Activated naive CD4-positive, alpha-beta T cell (primary cell): ENCODE results near the gene DSCAML1.

Experiments
- DNase-seq, 4 experiments: peaks; one replicate each; lab custom pipeline; 2025; lab: John Stamatoyannopoulos, UW

Gene DSCAML1

DNA sequence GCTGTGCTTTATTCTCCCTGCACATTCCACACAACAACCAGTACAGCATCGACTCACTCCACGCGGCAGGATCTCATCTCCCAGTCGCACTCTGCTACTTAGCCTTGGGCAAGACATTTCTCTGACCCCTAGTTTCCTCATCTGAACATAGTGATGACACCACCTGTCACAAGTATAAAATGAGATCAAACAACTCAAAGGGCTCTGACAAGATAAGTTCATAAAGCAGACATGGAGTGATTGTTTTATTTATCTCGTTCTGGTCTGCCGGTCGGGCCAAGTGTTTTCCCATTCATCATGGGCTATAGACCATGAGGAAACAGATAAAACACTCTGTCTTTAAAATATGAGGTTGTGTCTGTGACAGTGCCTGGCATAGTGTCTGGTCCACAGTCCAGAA is 35.0 kb downstream of the DSCAML1 start:
- DNase-seq: no peak

DNA sequence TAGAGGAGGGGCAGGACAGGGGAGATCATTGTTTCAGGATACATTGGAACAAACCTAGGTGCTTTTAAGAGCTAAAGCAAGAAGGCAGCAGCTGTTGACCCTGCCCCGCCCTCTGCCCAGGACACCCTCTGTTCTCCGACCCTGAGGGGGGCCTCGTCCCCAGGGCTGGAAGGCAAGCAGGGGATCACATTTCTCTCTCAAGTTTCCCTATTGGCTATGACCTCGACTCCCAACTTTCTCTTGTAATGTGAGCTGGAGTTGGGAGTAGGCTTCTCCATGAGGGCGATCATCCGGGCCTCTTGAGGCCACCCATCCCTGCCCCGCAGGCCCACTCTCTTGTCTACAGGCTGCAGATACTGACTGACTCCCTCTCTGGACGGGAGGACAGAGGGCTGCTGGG is 37.7 kb downstream of the DSCAML1 start:
- no peak for DNase-seq

DNA sequence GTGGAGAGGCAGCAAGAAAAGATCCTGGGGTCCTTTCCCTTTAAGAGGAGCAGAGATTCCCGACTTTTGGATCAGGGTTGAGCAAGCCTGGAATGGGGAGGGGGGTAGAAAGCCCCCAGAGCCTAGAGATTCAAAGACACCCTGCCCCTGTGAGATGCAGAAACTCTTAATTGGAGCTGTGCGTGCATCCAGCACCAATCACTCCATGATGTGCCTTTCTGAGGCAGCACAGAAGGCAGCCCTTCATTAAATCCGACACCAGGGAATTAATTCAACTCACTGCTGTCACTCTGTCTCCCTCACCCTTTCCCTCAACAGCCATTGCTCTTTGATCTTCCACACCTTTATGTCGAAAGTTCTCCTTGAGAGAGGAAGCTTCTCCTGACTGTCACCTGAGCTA is 43.0 kb downstream of the DSCAML1 start:
- DNase-seq: no peak

DNA sequence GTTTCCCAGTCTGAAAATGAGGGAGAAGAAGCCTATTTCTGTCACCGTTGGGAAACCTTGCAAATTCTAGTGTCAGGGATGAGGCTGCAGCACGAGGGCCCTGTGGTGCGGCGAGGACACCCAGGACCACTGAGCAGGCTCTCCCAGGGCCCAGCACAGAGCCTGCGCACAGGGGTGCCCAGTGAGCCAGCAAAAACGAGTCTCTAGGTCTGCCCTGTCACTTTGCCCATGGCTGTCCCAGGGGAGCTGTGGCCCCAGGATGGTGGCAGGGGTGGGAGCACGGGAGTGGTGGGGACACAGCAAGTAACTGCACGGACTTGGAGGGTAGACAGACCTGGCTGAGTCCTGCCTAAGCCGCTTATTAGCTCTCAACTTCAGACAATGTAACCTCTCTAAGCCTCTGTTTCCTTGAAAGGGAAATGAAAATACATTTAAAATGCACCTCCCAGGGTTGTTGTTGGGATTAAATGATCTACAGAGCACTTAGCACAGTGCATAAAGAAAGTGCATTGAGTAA is 44.2 kb downstream of the DSCAML1 start:
- no peak for DNase-seq

DNA sequence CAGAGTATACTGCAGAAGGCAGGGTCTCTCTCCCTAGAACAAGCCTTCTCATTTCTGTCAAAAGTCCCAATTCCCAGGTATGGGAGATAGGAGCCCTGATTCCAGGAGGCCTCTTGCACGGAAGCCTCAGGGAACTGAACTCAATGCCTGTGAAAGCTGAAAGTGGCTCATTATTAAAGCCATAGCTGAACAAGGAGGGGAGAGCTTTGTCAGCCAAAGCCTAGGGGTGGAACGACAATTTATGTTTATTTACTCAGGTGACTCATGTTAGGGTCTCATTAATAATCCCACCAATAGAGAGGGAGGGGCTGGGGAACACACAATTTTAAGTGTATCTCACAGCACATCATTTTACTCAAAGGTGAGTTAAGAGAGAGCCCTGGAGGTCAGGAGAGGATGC is 44.9 kb downstream of the DSCAML1 start:
- DNase-seq: no peak

DNA sequence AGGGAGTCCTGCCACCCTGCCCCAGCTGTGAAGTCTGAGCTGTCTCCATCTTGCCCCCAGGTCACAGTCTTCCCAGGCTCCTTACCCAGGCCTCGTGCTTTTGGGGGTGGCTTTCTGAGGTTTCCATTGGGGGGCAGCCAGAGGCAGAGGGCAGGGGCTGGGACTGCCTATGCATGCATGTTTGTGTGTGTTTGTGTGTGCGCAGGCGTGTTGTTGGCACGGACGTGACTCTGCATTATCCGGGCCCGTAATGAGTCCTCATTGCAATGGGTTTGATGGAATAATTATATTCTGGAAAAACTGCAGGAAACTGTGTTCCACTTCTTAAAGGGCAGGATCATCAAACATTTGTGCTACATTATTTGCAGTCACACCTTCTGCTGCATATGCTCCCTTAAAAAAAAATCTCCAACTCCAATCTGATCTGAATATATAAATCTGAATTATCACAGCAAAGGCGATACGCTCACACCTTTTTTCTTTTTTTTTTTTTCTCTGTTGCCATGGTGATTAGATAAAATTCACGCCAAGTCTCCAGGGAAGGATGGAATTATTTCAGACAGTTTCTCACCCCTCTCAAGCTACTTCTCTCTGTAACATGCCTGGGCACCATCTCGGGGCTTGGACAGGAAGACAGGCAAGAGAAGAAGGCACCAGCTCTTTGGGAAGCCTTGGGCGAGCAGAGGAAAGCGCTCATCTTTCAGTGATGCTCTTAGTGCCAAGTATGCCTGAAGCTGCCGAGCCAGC is 45.9 kb downstream of the DSCAML1 start:
- DNase-seq: no peak

DNA sequence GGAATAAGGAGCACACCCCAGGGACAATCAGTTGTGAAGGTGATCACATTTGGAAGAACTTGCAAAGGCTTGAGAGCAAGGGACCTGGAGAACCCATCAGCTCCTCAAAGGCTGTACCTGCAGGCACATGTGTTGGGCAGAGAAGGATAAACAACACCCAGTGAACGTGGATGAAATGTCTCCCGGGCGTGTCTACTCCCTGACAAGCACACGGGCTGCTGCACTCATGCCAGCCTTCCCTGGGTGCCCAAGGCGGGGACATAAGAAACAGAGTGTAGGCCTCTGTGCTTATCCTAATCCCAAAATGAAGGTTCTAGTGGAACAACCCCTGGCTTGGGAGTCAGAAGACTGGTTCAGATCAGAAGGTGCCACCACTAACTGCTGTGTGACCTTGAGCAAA is 46.7 kb downstream of the DSCAML1 start:
- no peak for DNase-seq

DNA sequence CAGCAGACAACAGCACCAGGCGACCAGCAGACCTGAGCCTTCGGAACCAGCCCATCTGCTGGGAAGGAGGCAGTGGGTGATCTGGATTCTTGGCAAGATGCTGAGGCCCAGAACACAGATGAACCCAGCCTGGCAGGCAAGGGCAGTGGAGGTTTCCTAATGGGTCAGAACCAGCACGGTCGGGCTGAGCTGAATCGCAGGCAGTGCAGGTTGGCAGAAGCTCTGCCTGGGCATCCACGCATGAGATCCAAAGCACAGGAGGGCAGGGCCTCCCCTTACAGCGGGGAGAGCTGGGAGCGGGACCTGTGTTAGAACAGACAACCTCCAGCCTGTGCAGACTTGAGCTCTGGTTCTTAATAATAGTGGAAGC is 47.5 kb downstream of the DSCAML1 start:
- DNase-seq: no peak

DNA sequence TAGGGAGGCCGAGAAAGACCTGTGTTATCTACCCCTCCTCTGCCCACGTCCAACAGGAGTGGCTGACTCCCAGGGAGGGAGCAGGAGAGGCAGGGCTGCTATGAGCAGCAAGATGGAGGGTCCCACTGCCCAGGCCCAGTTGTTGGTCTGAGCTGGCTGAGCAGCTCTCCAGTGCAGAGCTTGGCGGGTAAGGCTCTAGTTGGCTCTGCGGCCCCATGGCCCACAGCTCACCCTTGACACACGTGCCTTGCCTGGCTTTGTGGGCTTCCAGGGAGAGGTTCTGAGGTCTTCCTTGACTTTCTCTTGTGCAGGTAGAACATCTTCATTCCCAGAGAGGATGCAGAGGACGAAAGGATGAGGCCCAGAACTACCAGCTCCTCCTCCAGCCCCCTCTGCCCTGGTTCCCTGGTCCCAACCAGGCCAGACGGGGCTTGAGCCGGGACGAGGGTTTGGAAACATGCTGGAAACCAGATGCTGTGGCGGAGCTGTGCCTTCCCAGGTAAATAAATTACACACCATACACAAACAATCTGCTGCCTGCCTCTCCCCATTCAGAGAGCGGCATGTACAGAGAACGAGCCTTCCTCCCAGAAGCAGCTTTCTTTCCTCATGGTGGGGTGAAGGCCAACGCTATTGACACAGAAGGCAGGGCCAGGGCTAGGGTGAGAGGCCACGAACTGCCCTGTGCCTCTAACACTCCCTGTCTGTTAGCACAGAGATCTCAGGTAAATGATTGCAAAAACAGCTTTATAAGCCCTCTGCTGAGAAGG is 48.1 kb downstream of the DSCAML1 start:
- DNase-seq: no peak

DNA sequence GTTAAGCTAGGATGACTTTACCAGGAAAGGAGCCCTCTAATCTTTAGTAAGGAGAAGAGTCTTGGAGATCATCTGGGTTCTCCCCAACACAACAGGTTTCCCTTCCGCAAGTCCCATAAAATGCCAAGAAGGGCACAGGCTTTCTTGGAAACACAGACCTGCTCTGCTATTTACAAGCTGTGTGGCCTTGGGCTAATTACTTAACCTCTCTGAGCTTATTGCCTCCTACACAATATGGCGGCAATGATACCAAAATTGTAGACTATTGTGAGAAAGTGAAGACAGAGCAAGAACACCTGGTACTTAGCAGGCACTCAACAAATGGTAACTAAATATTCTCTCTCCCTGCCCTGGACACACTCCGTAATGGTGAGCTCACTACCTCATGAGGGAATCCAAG is 49.1 kb downstream of the DSCAML1 start:
- no peak for DNase-seq

DNA sequence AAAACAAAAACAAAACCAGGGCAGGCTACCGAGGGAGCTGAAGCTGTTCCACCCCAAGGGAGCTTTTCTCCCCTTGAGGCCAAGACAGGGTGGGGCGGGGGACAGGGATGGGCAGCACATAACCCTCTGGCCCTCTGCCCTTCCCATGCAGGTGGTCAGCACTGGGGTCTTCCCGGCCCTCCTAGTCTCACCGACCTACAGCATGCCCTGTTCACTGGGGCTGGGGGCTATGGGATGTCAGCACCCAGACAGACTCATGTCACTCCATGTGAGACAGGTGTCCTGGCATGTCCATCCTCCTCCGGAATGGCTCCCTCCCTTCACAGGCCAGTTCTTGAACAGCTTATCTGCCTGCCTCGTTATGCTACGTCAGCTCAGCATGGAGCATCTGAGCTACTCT is 51.7 kb downstream of the DSCAML1 start:
- DNase-seq: no peak

DNA sequence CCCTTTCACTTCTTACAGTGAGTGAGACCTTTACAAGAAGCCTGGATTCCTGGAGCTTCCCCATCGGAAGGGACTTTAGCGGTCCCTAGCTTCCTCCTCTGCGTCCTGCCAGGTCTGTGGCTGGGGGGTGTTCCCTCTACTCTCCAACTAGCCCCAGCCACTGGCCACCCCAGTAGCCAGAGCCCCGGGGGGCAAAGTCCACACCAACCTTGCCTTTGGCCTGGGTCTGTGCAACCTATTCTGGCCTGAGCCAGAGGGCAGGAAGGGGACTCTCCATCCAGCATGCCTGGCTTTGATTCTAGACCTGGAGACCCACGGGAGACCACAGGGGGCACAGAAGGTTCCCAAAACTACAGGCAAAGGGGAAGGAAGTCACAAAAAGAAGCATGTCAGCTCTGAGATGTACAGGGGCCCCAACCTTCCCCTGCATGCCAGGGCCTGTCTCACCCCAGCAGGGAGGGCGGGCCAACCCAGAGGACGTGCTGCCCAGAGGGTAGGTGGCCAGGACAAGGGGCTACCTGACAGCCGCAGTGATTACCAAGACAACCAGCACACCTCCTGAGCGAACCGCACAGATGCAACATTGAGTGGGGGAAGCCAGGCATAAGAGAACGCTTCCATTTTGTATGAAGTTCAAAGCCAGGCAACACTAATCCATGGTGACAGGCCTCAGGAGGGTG is 52.4 kb downstream of the DSCAML1 start:
- no peak for DNase-seq

DNA sequence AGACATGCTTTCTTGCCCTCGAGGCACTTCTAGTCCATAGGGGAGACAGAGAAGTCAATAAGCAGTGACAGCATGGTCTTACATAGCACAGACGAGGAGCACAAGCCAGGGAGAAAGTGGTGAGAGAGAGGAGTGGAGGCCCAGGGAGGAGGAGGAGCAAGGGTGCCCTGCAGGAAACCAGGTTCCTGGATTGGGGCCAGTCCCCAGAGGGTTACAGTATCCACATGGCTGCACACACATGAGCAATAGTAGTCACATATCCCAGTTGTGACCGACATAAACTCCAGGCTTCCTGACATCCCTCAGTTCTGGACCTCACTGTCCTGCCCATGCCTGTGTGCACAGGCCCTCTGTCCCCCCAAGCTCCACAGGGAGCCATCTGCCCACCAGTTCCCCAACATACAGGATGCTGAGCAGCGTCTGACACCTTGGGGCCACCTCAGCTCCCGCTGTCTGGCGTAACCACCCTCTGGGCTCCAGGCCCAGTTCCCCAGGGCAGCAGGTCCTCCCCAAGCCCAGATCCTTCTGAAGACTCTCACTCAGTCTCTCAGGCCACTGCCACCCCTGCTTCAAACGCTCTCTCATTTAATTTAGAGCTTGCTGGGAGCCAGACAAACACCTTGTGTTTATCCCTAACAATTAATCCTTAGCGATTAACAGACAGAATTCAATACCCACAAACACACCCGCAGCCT is 53.7 kb downstream of the DSCAML1 start:
- DNase-seq: no peak

DNA sequence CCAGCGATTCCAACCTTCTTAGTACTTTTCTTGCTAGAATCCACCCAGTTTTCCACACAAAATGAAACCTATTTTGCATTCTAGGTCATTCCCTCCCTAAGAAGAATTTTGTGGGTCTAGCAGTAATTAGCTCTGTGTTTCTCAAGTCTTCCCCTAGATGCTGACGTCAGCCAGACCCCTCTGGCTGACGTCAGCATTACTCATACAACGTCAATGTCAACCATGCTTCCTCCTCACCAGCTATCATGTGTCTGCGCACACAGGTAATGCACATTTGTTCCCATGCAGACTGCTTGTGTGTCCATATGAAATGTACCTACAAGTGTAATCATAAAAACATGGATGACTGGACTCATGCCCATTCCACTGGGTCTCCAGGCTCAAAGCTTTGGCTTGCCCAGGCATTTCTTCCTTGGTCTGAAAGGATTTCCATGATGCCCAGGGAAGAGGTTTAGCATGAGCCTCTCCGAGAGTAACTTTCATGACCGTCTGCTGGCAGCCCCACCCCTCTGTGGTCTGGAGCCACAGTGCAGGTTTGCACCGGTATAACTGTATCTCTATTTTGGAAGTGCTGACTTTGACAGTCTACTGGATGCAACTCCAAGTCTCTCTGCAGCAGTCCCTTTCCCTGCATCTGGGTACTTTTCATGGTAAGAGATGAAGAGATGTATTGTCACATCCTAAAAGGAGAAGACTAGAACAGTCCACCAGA is 58.6 kb downstream of the DSCAML1 start:
- no peak for DNase-seq

DNA sequence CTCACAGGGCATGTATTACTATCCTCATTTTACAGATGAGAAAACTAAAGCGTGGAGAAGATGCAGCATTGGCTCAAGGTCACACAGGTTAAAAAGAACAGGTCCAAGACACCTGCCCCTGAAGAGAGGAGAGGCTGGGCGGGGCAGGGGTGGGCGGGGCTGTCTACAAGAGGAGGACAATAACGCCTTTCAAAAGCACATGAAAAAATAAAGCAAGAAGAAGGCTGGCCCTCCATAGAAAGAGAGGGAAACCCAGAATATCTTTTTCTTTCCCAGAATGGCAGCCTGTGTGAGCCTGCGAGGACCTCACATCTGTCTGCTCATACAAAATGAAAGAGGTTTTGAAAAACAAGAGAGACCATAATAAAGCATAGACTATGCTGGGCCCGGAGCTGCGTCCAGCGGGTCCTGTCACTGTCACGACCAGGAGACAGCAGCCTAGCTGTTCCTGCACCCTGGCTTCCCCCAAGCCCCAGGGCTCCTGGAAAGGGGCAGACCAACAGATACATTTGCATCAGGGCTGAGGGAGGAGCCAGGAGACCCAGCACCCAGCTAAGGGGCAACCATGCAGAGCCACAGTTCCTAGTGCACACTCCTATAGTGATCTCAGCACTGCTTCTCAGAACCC is 61.6 kb downstream of the DSCAML1 start:
- no peak for DNase-seq

DNA sequence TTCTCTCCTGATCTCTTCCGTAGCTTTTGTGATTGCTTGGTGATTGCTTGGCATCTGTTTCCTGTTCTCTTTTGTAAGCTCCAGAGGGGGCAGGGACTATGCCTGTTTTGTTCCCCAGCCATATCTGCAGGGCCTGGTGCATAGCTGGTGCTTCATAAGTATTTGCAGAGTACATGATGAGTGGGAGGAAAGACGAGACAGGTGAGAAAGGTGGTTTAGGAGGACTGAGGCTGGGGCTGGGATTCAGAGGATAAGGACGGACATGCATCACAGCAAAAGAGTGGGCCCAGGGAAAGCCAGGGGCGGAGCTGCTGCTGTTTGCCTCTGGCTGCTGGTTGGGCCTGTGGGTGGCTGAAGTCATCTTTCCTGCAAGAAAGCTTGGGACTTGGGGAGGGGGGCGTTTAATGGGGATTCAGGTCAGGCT is 62.4 kb downstream of the DSCAML1 start:
- DNase-seq: no peak

DNA sequence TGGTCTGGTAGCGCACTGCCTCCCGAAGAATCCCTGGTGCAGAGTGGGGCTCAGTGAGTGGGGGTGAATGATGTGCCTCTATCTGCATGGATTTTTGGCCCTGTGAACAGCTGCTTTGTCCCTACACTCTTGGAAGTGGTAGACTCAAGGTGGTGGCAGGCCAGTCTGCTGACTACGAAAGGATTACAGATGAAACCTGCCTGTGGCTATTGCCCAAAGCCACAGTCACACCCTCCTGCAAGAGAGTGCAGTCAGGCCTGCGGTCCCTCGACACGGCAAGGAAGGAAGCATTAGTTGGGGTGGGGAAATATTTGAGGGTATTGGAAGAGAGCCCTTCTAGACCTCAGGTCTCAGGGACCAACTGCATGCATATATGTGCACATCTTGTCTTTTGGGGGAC is 63.7 kb downstream of the DSCAML1 start:
- no peak for DNase-seq

DNA sequence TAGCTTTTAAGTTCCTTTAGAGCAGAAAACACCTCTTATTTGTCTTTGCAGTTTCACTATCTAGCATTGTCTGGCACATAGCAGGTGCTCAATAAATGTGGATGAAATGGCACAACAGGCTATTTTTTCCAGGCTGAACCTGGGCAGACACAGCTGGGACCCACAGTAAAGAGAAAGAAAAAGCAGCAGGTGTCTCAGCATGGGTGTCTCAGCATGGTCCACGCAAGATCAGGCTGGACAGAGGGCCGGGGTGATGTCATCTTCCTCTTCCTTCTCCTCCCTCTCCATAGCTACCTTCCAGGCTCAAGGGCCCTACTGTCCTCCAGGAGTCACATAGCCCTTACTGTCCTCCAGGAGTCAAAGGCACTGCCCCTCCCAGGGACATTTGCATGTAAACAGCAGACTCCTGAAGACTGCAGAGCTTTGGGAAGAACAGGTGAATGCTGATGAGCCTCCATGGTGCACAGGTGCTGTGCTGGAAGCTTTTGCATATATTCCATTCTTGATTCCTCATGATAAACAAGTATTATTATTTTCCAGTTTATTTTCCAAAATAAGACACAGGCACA is 65.2 kb downstream of the DSCAML1 start:
- DNase-seq: no peak

DNA sequence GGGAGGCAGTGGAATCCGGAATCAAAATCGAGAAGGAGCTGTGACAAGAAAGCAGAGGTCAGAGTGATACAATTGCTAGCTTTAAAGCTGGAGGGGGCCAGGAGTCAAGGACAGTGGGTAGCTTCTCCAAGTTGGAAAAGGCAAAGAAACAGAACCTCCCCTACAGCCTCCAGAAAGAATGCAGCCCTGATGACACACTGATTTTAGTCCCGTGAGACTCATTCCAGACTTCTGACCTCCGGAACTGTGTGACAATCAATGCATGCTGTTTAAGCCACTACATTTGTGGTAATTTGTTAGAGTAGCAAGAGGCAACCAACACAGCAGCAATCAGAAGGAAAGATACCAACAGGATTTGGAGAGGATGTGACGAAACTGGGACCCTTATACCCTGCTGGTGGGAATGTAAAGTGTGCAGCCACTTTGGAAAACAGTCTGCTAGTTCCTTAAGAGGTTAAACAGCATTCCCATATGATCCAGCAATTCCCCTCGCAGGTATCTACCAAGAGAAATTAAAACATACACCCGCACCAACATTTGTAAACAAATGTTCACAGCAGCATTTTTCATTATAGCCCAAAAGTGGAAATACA is 66.7 kb downstream of the DSCAML1 start:
- no peak for DNase-seq

DNA sequence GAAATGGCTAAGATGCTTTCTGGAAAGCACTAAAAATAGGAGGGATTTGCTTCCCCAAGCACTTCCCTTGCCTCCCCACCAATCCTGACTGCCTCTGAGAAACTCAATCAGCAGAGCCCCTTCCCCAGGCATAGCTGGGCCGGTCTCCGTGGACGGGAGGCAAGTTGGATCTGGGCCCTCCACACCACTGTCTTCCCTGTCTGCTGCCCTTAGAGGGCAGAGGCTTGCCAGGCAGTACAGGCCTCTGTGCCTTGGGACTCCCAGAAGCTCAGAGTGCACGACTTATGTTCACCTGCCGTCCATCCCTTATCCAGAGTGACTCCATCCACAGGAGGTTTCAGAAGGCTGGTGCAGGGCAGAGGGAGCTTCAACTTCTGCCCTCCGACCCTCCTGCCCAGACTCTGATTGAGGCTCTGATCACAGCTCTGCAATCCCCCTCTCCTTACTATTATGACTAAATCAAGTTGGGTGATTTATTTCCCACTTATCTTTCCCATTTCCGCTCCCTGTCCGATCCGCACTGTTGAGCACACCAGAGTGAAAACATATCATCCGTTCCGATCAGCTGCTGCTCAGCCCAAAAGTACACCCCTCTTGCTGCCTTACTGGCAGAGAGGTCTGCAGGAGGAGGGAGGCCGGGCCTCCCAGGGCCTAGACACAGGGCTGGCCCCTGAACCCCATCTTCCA is 71.8 kb downstream of the DSCAML1 start:
- no peak for DNase-seq
